ENCODE measurements around the gene CACNB4.

DNA sequence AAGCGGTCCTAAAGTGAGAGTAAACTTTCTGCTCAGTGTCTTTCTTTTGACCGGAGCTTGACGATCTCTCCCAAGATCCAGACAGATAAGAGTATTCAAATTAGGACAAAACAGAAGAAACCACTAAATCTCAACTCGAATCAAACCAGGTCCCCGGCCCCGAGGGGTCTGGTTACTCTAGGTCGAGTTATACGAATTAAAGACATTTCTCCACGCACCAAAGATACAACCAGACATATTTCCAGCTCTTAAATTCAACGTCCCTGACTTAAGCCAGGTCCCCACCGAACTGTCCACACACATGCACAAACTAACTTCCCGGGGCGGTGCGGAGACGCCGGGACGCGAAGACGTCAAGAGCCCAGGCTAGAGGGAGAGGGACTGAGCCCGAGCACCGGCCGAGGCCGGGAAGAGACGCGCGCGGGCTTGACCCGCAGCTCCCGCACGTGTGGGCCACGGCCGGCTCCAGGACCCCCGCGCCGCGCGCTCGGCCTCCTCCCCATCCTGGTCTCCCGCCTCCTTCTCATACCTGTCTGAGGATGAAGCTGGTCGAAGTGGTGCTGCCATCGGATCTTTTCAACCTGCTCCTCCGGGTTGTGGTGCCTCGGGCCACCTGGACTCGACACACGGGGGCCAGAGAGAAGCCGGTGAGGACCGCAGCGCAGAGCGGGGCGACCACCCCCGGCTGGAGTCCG lies 896 bp downstream of the CACNB4 start:
- TF ChIP-seq, protein P1, sequence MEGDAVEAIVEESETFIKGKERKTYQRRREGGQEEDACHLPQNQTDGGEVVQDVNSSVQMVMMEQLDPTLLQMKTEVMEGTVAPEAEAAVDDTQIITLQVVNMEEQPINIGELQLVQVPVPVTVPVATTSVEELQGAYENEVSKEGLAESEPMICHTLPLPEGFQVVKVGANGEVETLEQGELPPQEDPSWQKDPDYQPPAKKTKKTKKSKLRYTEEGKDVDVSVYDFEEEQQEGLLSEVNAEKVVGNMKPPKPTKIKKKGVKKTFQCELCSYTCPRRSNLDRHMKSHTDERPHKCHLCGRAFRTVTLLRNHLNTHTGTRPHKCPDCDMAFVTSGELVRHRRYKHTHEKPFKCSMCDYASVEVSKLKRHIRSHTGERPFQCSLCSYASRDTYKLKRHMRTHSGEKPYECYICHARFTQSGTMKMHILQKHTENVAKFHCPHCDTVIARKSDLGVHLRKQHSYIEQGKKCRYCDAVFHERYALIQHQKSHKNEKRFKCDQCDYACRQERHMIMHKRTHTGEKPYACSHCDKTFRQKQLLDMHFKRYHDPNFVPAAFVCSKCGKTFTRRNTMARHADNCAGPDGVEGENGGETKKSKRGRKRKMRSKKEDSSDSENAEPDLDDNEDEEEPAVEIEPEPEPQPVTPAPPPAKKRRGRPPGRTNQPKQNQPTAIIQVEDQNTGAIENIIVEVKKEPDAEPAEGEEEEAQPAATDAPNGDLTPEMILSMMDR (IDR thresholded peaks at IDR 0.05): no peak
- no peak for TF ChIP-seq POLR2A (IDR thresholded peaks at IDR 0.05)
